Measurements from ENCODE around the gene SCYL3.

GRCh38 chr1:169821500-169821899 lies 72.2 kb downstream of the SCYL3 start:
- TF ChIP-seq ELF4 (IDR thresholded peaks at IDR 0.05), result no peak
- TF ChIP-seq ZNF384 (IDR thresholded peaks at IDR 0.05), result no peak
- no peak for TF ChIP-seq FOXA1 (IDR thresholded peaks at IDR 0.05)
